ENCODE measurements around the gene B3GAT1. TPM values are rescaled to one million over a fixed set of nuclear protein-coding genes. Genes with fewer than 3 reads are reported as not detected.

B3GAT1 gene
- total RNA-seq, 1 experiment from 2014 or later = not detected

GRCh38 chr11:134409552-134410429 lies 2.3 kb downstream of the B3GAT1 start:
- Histone ChIP-seq H2AFZ (ENCODE audit: low read depth, low read length, poor library complexity, severe bottlenecking) (no peak overlapping the region), H3K9me2 (ENCODE audit: insufficient read depth) (no peaks in the 10 kb centered on the region), H3K4me1 (ENCODE audit: control insufficient read depth in 1 of 2, insufficient read depth in 2 of 2, low read length in 2 of 2) (no peaks in the 10 kb centered on the region), H3K27ac (ENCODE audit: low read depth, low read length) (no peak overlapping the region), H4K20me1 (ENCODE audit: insufficient read depth) (no peaks in the 10 kb centered on the region), H3K79me2 (ENCODE audit: insufficient read depth, low read length) (no peaks in the 10 kb centered on the region), H3K36me3 (ENCODE audit: control insufficient read depth in 1 of 2, insufficient read depth in 2 of 2, low read length in 2 of 2) (no peaks in the 10 kb centered on the region), H3K4me2 (ENCODE audit: low read length) (no peak overlapping the region), H3K9ac (ENCODE audit: low read length) (no peak overlapping the region), H3K4me3 (replicated peaks in 1 of 2; ENCODE audit: low read depth in 1 of 2, low read length in 2 of 2) (no peak overlapping the region), H3K9me3 (ENCODE audit: control insufficient read depth in 1 of 2, insufficient read depth in 1 of 2, low read depth in 1 of 2, low read length in 2 of 2) (no peaks in the 10 kb centered on the region), H3K27me3 (ENCODE audit: insufficient read depth, low read length) (peaks cover 21% of the 10 kb centered on the region; the same call in 1 of the 2 replicates)
- no peak for ATAC-seq
- intact Hi-C loops (cut with micrococcal nuclease) = no loop called here
- POLR2A ChIA-PET = no interaction called here
- CTCF ChIA-PET = no interaction called here
- RAD21 ChIA-PET (ENCODE audit: low non-redundant PET in 1 of 2, low total read pairs in 2 of 2, uncharacterized antibody in 2 of 2, unreplicated experiment in 2 of 2) = no interaction called here
- no TSS peak for BruUV-seq (replicated peaks)
- TF ChIP-seq SIN3A (IDR thresholded peaks at IDR 0.05; ENCODE audit: low read depth) (no peak), ELF1 (IDR thresholded peaks at IDR 0.05; ENCODE audit: borderline replicate concordance, low read depth) (no peak), YY1 (IDR thresholded peaks at IDR 0.05; ENCODE audit: extremely low read depth, insufficient replicate concordance, low read depth, low read length) (no peak), JUND (IDR thresholded peaks at IDR 0.05) (no peak), EZH2phosphoT487 (IDR thresholded peaks at IDR 0.05; ENCODE audit: borderline replicate concordance) (no peak), POLR2A (IDR thresholded peaks at IDR 0.05; ENCODE audit: borderline replicate concordance, extremely low read depth, insufficient read depth, insufficient read length) (no peak), TCF7L2 (IDR thresholded peaks at IDR 0.05; ENCODE audit: borderline replicate concordance, extremely low read depth, insufficient read depth, insufficient read length) (no peak), REST (IDR thresholded peaks at IDR 0.05; ENCODE audit: low read depth) (no peak), CBX3 (IDR thresholded peaks at IDR 0.05; ENCODE audit: low read depth) (no peak), ZBTB33 (IDR thresholded peaks at IDR 0.05; ENCODE audit: extremely low read depth, insufficient replicate concordance, low read length) (no peak), MAX (IDR thresholded peaks at IDR 0.05) (no peak), SP1 (IDR thresholded peaks at IDR 0.05; ENCODE audit: low read depth) (no peak), POLR2AphosphoS5 (IDR thresholded peaks at IDR 0.05; ENCODE audit: low read depth, low read length) (no peak)
- DNase-seq (ENCODE audit: low read depth, low spot score) = no peak

Measured in HCT116 (cell line).